ENCODE measurements around the gene GRIN2A.

GRIN2A gene

GRCh38 chr16:10040136-10041080 is 141.8 kb downstream of the GRIN2A start:
- no peak for TF ChIP-seq CTCF (conservative IDR thresholded peaks at IDR 0.05; ENCODE audit: control insufficient read depth, insufficient read depth, low read depth, low read length)
- no peak for DNase-seq (ENCODE audit: low read depth)
- H3K4me3 ChIP-seq (ENCODE audit: control insufficient read depth, low read depth, low read length): no peak overlapping the region

- DNase-seq (ENCODE audit: low read depth): peak; percentile 14
- no peak overlapping the region for H3K4me3 ChIP-seq (ENCODE audit: control insufficient read depth, low read depth, low read length)
- TF ChIP-seq CTCF (conservative IDR thresholded peaks at IDR 0.05; ENCODE audit: control insufficient read depth, insufficient read depth, low read depth, low read length): no peak
Observed at GRCh38 chr16:10039220-10040096, 142.8 kb downstream of the GRIN2A start.

- no peak overlapping the region for H3K4me3 ChIP-seq (ENCODE audit: control insufficient read depth, low read depth, low read length)
- TF ChIP-seq CTCF (conservative IDR thresholded peaks at IDR 0.05; ENCODE audit: control insufficient read depth, insufficient read depth, low read depth, low read length): no peak
- peak; percentile 40 for DNase-seq (ENCODE audit: low read depth)
Observed at GRCh38 chr16:10037751-10038150, 144.5 kb downstream of the GRIN2A start.

- TF ChIP-seq CTCF (conservative IDR thresholded peaks at IDR 0.05; ENCODE audit: control insufficient read depth, insufficient read depth, low read depth, low read length): no peak
- H3K4me3 ChIP-seq (ENCODE audit: control insufficient read depth, low read depth, low read length): no peak overlapping the region
- DNase-seq (ENCODE audit: low read depth): no peak
Observed at GRCh38 chr16:10036956-10037355, 145.3 kb downstream of the GRIN2A start.

- no peak for TF ChIP-seq CTCF (conservative IDR thresholded peaks at IDR 0.05; ENCODE audit: control insufficient read depth, insufficient read depth, low read depth, low read length)
- no peak for DNase-seq (ENCODE audit: low read depth)
- no peak overlapping the region for H3K4me3 ChIP-seq (ENCODE audit: control insufficient read depth, low read depth, low read length)
Observed at GRCh38 chr16:10033556-10033955, 148.7 kb downstream of the GRIN2A start.

GRCh38 chr16:10031955-10032354 is 150.3 kb downstream of the GRIN2A start:
- no peak for DNase-seq (ENCODE audit: low read depth)
- TF ChIP-seq CTCF (conservative IDR thresholded peaks at IDR 0.05; ENCODE audit: control insufficient read depth, insufficient read depth, low read depth, low read length): no peak
- H3K4me3 ChIP-seq (ENCODE audit: control insufficient read depth, low read depth, low read length): no peak overlapping the region

All from fibroblast of mammary gland (primary cell).